Measurements from ENCODE around the gene NEO1. TPM values are rescaled to one million over a fixed set of nuclear protein-coding genes. Genes with fewer than 3 reads are reported as not detected.
"Not testable (repeated sequence)": the region's sequence is repeated elsewhere in the genome, so short reads cannot be mapped to it uniquely, and the experiment has no call there.

NEO1 gene
- total RNA-seq, 1 donor from 2014 or later, result 8.7 TPM

GRCh38 chr15:73168487-73168886, 116.2 kb downstream of the NEO1 start:
- no peak for DNase-seq (ENCODE audit: low spot score)
- intact Hi-C loops (cut with DNase I), result no loop called here

GRCh38 chr15:73171711-73172110, 119.4 kb downstream of the NEO1 start:
- intact Hi-C loops (cut with DNase I), result no loop called here
- no peak for DNase-seq (ENCODE audit: low spot score)

GRCh38 chr15:73172508-73172907, 120.2 kb downstream of the NEO1 start:
- intact Hi-C loops (cut with DNase I), result no loop called here
- no peak for DNase-seq (ENCODE audit: low spot score)

GRCh38 chr15:73174171-73174570, 121.9 kb downstream of the NEO1 start:
- intact Hi-C loops (cut with DNase I), result no loop called here

GRCh38 chr15:73175382-73175781, 123.1 kb downstream of the NEO1 start:
- intact Hi-C loops (cut with DNase I), result no loop called here
- no peak for DNase-seq (ENCODE audit: low spot score)

More at GRCh38 chr15:73174171-73174570, 121.9 kb downstream of the NEO1 start:
- no peak for DNase-seq (ENCODE audit: low spot score)

- intact Hi-C loops (cut with DNase I), result no loop called here
- no peak for DNase-seq (ENCODE audit: low spot score)
Measured at GRCh38 chr15:73176598-73176997, 124.3 kb downstream of the NEO1 start.

GRCh38 chr15:73183071-73183470, 130.8 kb downstream of the NEO1 start:
- intact Hi-C loops (cut with DNase I), result no loop called here
- DNase-seq (ENCODE audit: low spot score), result no peak

- intact Hi-C loops (cut with DNase I), result no loop called here
- no peak for DNase-seq (ENCODE audit: low spot score)
Measured at GRCh38 chr15:73190189-73190601, 137.9 kb downstream of the NEO1 start.

- intact Hi-C loops (cut with DNase I), result no loop called here
- DNase-seq (ENCODE audit: low spot score), result no peak
Measured at GRCh38 chr15:73195166-73195565, 142.9 kb downstream of the NEO1 start.

- DNase-seq (ENCODE audit: low spot score), result no peak
- intact Hi-C loops (cut with DNase I), result no loop called here
Measured at GRCh38 chr15:73196113-73196512, 143.8 kb downstream of the NEO1 start.

- intact Hi-C loops (cut with DNase I), result no loop called here
- no peak for DNase-seq (ENCODE audit: low spot score)
Measured at GRCh38 chr15:73200339-73200738, 148.1 kb downstream of the NEO1 start.

GRCh38 chr15:73210630-73211029, 158.4 kb downstream of the NEO1 start:
- no peak for DNase-seq (ENCODE audit: low spot score)
- intact Hi-C loops (cut with DNase I), result no loop called here

- intact Hi-C loops (cut with DNase I), result no loop called here
- DNase-seq (ENCODE audit: low spot score), result no peak
Measured at GRCh38 chr15:73212424-73212823, 160.2 kb downstream of the NEO1 start.

GRCh38 chr15:73221450-73221849, 169.2 kb downstream of the NEO1 start:
- intact Hi-C loops (cut with DNase I); DNase-seq (ENCODE audit: low spot score): not testable (repeated sequence)

- intact Hi-C loops (cut with DNase I), result no loop called here
Measured at GRCh38 chr15:73225358-73226015, 173.2 kb downstream of the NEO1 start.

GRCh38 chr15:73226093-73226814, 174.0 kb downstream of the NEO1 start:
- DNase-seq (ENCODE audit: low spot score), result no peak

More at GRCh38 chr15:73225358-73226015, 173.2 kb downstream of the NEO1 start:
- DNase-seq (ENCODE audit: low spot score), result no peak

GRCh38 chr15:73227433-73228056, 175.3 kb downstream of the NEO1 start:
- no peak for DNase-seq (ENCODE audit: low spot score)
- intact Hi-C loops (cut with DNase I), result no loop called here

More at GRCh38 chr15:73226093-73226814, 174.0 kb downstream of the NEO1 start:
- intact Hi-C loops (cut with DNase I), result no loop called here

- no peak for DNase-seq (ENCODE audit: low spot score)
- intact Hi-C loops (cut with DNase I), result no loop called here
Measured at GRCh38 chr15:73228128-73228646, 175.9 kb downstream of the NEO1 start.

- intact Hi-C loops (cut with DNase I), result no loop called here
- DNase-seq (ENCODE audit: low spot score), result no peak
Measured at GRCh38 chr15:73231661-73232419, 179.6 kb downstream of the NEO1 start.

GRCh38 chr15:73232776-73233175, 180.5 kb downstream of the NEO1 start:
- intact Hi-C loops (cut with DNase I), result no loop called here

More at GRCh38 chr15:73232776-73233175, 180.5 kb downstream of the NEO1 start:
- DNase-seq (ENCODE audit: low spot score), result no peak
